Measurements from ENCODE around the gene LMNTD1.
"Not testable (repeated sequence)": the region's sequence is repeated elsewhere in the genome, so short reads cannot be mapped to it uniquely, and the experiment has no call there.

Gene LMNTD1

GRCh38 chr12:25433581-25434325, 119.3 kb downstream of the LMNTD1 start:
- no peak for DNase-seq (ENCODE audit: extremely low read depth in 1 of 2, low read depth in 1 of 2)

- DNase-seq (ENCODE audit: extremely low read depth in 1 of 2, low read depth in 1 of 2), result no peak
Observed at GRCh38 chr12:25433024-25433423, 120.1 kb downstream of the LMNTD1 start.

DNA sequence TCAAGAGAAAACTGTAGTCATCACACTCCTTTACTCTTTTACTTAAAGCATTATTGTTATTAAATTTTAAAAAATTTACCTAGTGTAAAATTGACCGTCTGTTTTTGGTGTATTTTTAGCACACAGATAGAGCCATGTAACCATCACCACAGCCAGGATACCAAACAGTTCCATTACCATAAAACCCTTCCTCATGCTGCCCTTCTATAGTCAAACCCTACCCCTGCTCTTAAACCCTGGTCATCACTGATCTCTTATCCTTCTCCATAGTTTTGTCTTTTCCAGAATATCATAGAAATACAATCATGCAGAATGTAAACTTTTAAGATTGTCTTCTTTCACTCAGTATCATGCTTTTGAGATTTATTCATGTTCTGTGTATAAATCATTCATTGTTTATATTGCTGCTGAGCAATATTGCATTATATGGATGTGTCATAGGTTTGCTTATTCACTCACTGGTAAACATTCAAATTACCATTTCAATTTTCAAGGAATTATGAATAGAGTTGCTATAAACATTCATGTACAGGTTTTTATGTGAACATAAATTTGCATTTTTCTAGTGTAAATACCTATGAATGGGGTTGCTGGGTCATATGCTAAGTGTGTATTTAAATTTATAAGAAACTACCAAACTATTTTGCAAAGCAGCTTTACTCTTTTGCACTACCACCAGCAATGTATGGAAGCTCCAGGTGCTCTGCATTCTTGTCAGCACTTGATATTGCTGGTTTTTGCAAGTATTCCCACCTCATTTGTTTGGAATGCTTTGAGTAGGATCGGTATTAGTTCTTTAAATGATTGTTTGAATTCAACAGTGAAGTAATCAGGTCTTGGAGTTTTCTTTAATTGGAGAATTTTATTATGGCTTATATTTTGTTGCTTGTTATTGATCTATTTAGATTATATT, 125.5 kb downstream of the LMNTD1 start:
- DNase-seq (ENCODE audit: extremely low read depth in 1 of 2, low read depth in 1 of 2), result no peak

- not testable (repeated sequence) for DNase-seq (ENCODE audit: extremely low read depth in 1 of 2, low read depth in 1 of 2)
Observed at GRCh38 chr12:25426821-25427220, 126.3 kb downstream of the LMNTD1 start.

Measured in stimulated activated CD8-positive, alpha-beta memory T cell treated with anti-CD3 and anti-CD28 coated beads, Interleukin-7, amount 100 ng/mL, for 48 hours (primary cell).